Ishikawa (cell line): Measurements from ENCODE around the gene UQCC2.

Experiments used
- CEBPB ChIP-seq: IDR thresholded peaks from 2 replicates; pipeline ENCODE4 v1.6.1; 2012
- CREB1 ChIP-seq: IDR thresholded peaks from 2 replicates; pipeline ENCODE4 v1.6.1; 2012; ENCODE audit warnings: low read depth
- EGR1 ChIP-seq: IDR thresholded peaks from 2 replicates; pipeline ENCODE4 v1.6.1; 2012
- EP300 ChIP-seq: IDR thresholded peaks from 2 replicates; pipeline ENCODE4 v1.6.1; 2012; ENCODE audit warnings: borderline replicate concordance
- FOXM1 ChIP-seq: IDR thresholded peaks from 2 replicates; pipeline ENCODE4 v1.6.1; 2012; ENCODE audit warnings: low read depth, borderline replicate concordance
- MAX ChIP-seq: IDR thresholded peaks from 2 replicates; pipeline ENCODE4 v1.6.1; 2012
- NFIC ChIP-seq: IDR thresholded peaks from 2 replicates; pipeline ENCODE4 v1.6.1; 2012
- RAD21 ChIP-seq: IDR thresholded peaks from 2 replicates; pipeline ENCODE4 v1.6.1; 2012; ENCODE audit warnings: low read depth
- REST ChIP-seq: IDR thresholded peaks from 2 replicates; pipeline ENCODE4 v1.6.1; 2012; ENCODE audit warnings: low read depth, mild to moderate bottlenecking
- TAF1 ChIP-seq: IDR thresholded peaks from 2 replicates; pipeline ENCODE4 v1.6.1; 2012; ENCODE audit warnings: low read depth, mild to moderate bottlenecking
- TCF12 ChIP-seq: IDR thresholded peaks from 2 replicates; pipeline ENCODE4 v1.6.1; 2012; ENCODE audit warnings: low read depth
- TEAD4 ChIP-seq: IDR thresholded peaks from 2 replicates; pipeline ENCODE4 v1.6.1; 2012
- YY1 ChIP-seq: IDR thresholded peaks from 2 replicates; pipeline ENCODE4 v1.6.1; 2012; ENCODE audit warnings: low read depth
- ZBTB7A ChIP-seq: IDR thresholded peaks from 2 replicates; pipeline ENCODE4 v1.6.1; 2012; ENCODE audit warnings: low read depth

- no peak for TF ChIP-seq RAD21
- no peak for TF ChIP-seq EP300
- TF ChIP-seq YY1: no peak
- no peak for TF ChIP-seq FOXM1
- TF ChIP-seq TEAD4: no peak
- TF ChIP-seq CREB1: no peak
- TF ChIP-seq MAX: no peak
- no peak for TF ChIP-seq REST
- no peak for TF ChIP-seq CEBPB
- TF ChIP-seq EGR1: no peak
- no peak for TF ChIP-seq TCF12
- no peak for TF ChIP-seq TAF1
- no peak for TF ChIP-seq ZBTB7A
- TF ChIP-seq NFIC: no peak
Measured at GRCh38 chr6:33659986-33660385, 51.5 kb downstream of the UQCC2 start.
